Spleen (tissue), 11 donors: Measurements from ENCODE around the gene SDK1. TPM values are rescaled to one million over a fixed set of nuclear protein-coding genes. Genes with fewer than 3 reads are reported as not detected.
A peak's percentile ranks its signal among the peaks of the same experiment; 100 is the strongest.

Source experiments
- DNase-seq: peaks from one replicate; pipeline ENCODE4 v3.0.0-alpha.2; 2020
- H3K27ac ChIP-seq, 8 donors: fragments of 200-600 bp; sonication (generic) in 7 of 8; 1 replicate in 4 of 8; 2 replicates in 4 of 8; pipeline versions ENCODE4 v1.5.0 to v1.8.0; 2016 to 2021; ENCODE audit warnings: inconsistent platforms in 4 of 8, mild to moderate bottlenecking in 4 of 8, moderate library complexity in 1 of 8
- H3K27me3 ChIP-seq, 7 donors: fragments of 200-600 bp; sonication (generic) in 6 of 7; replicated peaks in 1 of 7; 1 replicate in 4 of 7; 2 replicates in 3 of 7; pipeline versions ENCODE4 v1.5.0 to v1.8.0; 2016 to 2021; ENCODE audit warnings: inconsistent platforms in 3 of 7, mild to moderate bottlenecking in 1 of 7
- H3K36me3 ChIP-seq, 6 donors: fragments of 200-600 bp; sonication (generic) in 5 of 6; 1 replicate in 4 of 6; 2 replicates in 2 of 6; pipeline versions ENCODE4 v1.5.0 to v1.8.0; 2016 to 2021; ENCODE audit warnings: inconsistent platforms in 2 of 6
- H3K4me1 ChIP-seq, 6 donors: fragments of 200-600 bp; sonication (generic) in 5 of 6; 1 replicate in 3 of 6; 2 replicates in 3 of 6; pipeline versions ENCODE4 v1.5.0 to v1.8.0; 2016 to 2021; ENCODE audit warnings: inconsistent platforms in 3 of 6
- H3K4me3 ChIP-seq, 8 donors: fragments of 200-600 bp; sonication (generic) in 7 of 8; 1 replicate in 4 of 8; 2 replicates in 4 of 8; pipeline versions ENCODE4 v1.5.0 to v1.8.0; 2016 to 2021; ENCODE audit warnings: inconsistent platforms in 4 of 8, mild to moderate bottlenecking in 4 of 8, moderate library complexity in 2 of 8
- H3K9me3 ChIP-seq, 8 donors: fragments of 200-600 bp; sonication (generic) in 7 of 8; 1 replicate in 4 of 8; 2 replicates in 4 of 8; pipeline versions ENCODE4 v1.5.0 to v1.8.0; 2016 to 2021; ENCODE audit warnings: inconsistent platforms in 4 of 8
- CTCF ChIP-seq, 11 experiments: fragments of 200-600 bp in 7 of 11; fragments of 450-650 bp in 4 of 11; sonication (generic) in 4 of 11; IDR thresholded peaks in 8 of 11; conservative IDR thresholded peaks in 3 of 11; 1 replicate in 7 of 11; 2 replicates in 4 of 11; pipeline versions ENCODE4 v1.4.0 to v1.8.0; 2016 to 2021; ENCODE audit warnings: antibody characterized with exemption in 11 of 11, inconsistent platforms in 4 of 11, mild to moderate bottlenecking in 1 of 11
- POLR2A ChIP-seq, 3 donors: fragments of 450-650 bp; IDR thresholded peaks; one replicate each; pipeline ENCODE4 v1.5.1; 2017; ENCODE audit warnings: antibody characterized with exemption in 3 of 3, mild to moderate bottlenecking in 1 of 3
- POLR2AphosphoS5 ChIP-seq, 3 donors: sonication (generic); formaldehyde crosslinking; IDR thresholded peaks; one replicate each; pipeline ENCODE4 v1.5.1; 2017; ENCODE audit warnings: antibody characterized with exemption in 3 of 3
- WGBS, 5 donors: extraction: QIAGEN DNeasy Blood & Tissue Kit in 3 of 5; methylation state at CpG; one replicate each; pipeline versions ENCODE4 v1.1.5 to v1.1.7; 2013 to 2018; 5-methylcytosine and 5-hydroxymethylcytosine counted together
- intact Hi-C: fragments of 100-400 bp; cut with DNase I; formaldehyde crosslinking; loops from one replicate; pipeline ENCODE4 v1.15.0; 2023; ENCODE audit warnings: low total_unique reads
- polyA plus RNA-seq, 3 donors: library from polyadenylated mRNA; stranded (reverse); fragments of 200-250 nt; gene quantifications; one replicate each; pipeline ENCODE4 v1.2.1, GENCODE V29; 2013
- total RNA-seq, 7 donors: library from RNA; depleted of rRNA in 3 of 7; stranded (reverse); fragments of >200 nt in 3 of 7; fragmentation: NEBNext Ultra II Directional in 4 of 7; extraction: Animal tissue kit (Norgen Biotek cat#: 25700) in 4 of 7; gene quantifications; one replicate each; pipeline versions ENCODE4 v1.1.0 to v1.2.1, GENCODE V29; 2016 to 2021
- donor health status: healthy with polysubstance abuse.
- donor health status: DM: no; HTN: no; CAD: no; lungs with moderate emphysema.
- donor health status: DM: no; HTN: no; CAD: no.
- donor health status: Bipolar disorder and iron deficiency.
- donor health status: healthy.
- donor health status: DM: no; HTN: no; CAD: no.
- donor health status: DM: yes; HTN: yes; CAD: no.

SDK1 gene
- total and polyA plus RNA-seq, 10 donors = 3.2 to 54.1 (median 35.1) TPM

- WGBS, 5 donors = 78 to 88% (median 84%) methylated on average over 13 of the region's 13 CpGs
- Histone ChIP-seq H3K36me3 (no peaks in the 10 kb centered on the region), H3K4me3 (no peak overlapping the region), H3K27ac (no peak overlapping the region), H3K4me1 (no peaks in the 10 kb centered on the region), H3K9me3 (peaks cover 0 to 62% (median 29%) of the 10 kb centered on the region in 8 donors), H3K27me3 (peaks cover 0 to 6% (median 0%) of the 10 kb centered on the region in 7 donors)
- no peak for TF ChIP-seq CTCF (IDR thresholded peaks at IDR 0.05 in 8 of 11, conservative IDR thresholded peaks at IDR 0.05 in 3 of 11)
- TF ChIP-seq POLR2A (IDR thresholded peaks at IDR 0.05) = no peak
- no peak for TF ChIP-seq POLR2AphosphoS5 (IDR thresholded peaks at IDR 0.05)
- peak; percentile 21 for DNase-seq
- intact Hi-C loops = no loop called here
These were observed 996.3 kb downstream of the SDK1 start for GRCh38 chr7:4297165-4297917.

- no peaks in the 10 kb centered on the region for H3K4me1 ChIP-seq
- no peak overlapping the region for H3K27ac ChIP-seq
- no peaks in the 10 kb centered on the region for H3K36me3 ChIP-seq
- TF ChIP-seq CTCF (IDR thresholded peaks at IDR 0.05 in 8 of 11, conservative IDR thresholded peaks at IDR 0.05 in 3 of 11) (no peak), POLR2AphosphoS5 (IDR thresholded peaks at IDR 0.05) (no peak), POLR2A (IDR thresholded peaks at IDR 0.05) (no peak)
- H3K4me3 ChIP-seq = no peak overlapping the region
- DNase-seq = peak; percentile 56
- H3K9me3 ChIP-seq = peaks cover 0 to 57% (median 24%) of the 10 kb centered on the region in 8 donors
- intact Hi-C loops = no loop called here
- H3K27me3 ChIP-seq = peaks cover 0 to 6% (median 0%) of the 10 kb centered on the region in 7 donors
- WGBS, 5 donors = 69 to 78% (median 74%) methylated on average over 5 of the region's 5 CpGs
These were observed 996.8 kb downstream of the SDK1 start for GRCh38 chr7:4297918-4298219.

- Histone ChIP-seq H3K4me1 (no peaks in the 10 kb centered on the region), H3K36me3 (no peaks in the 10 kb centered on the region)
These were observed 998.4 kb downstream of the SDK1 start for GRCh38 chr7:4299431-4299830.

More at GRCh38 chr7:4299431-4299830, 998.4 kb downstream of the SDK1 start:
- DNase-seq = peak; percentile 25
- Histone ChIP-seq H3K4me3 (no peak overlapping the region), H3K27ac (no peak overlapping the region), H3K27me3 (peaks cover 0 to 6% (median 0%) of the 10 kb centered on the region in 7 donors), H3K9me3 (peaks cover 0 to 41% (median 9%) of the 10 kb centered on the region in 8 donors)
- intact Hi-C loops = no loop called here
- no peak for TF ChIP-seq POLR2AphosphoS5 (IDR thresholded peaks at IDR 0.05)
- no peak for TF ChIP-seq POLR2A (IDR thresholded peaks at IDR 0.05)
- TF ChIP-seq CTCF (IDR thresholded peaks at IDR 0.05 in 8 of 11, conservative IDR thresholded peaks at IDR 0.05 in 3 of 11) = no peak
- WGBS, 5 donors = 84 to 92% (median 88%) methylated on average over 5 of the region's 5 CpGs
